Measurements from ENCODE around the gene ABCB11. TPM values are rescaled to one million over a fixed set of nuclear protein-coding genes. Genes with fewer than 3 reads are reported as not detected.

Gene ABCB11
- total RNA-seq, 1 experiment from 2014 or later: not detected

GRCh38 chr2:169009865-169010579, 21.1 kb downstream of the ABCB11 start:
- DNase-seq (ENCODE audit: low read depth): no peak

- no peak for DNase-seq (ENCODE audit: low read depth)
Observed at GRCh38 chr2:169007941-169008340, 23.2 kb downstream of the ABCB11 start.

GRCh38 chr2:169007356-169007755, 23.8 kb downstream of the ABCB11 start:
- no peak for DNase-seq (ENCODE audit: low read depth)

GRCh38 chr2:169006665-169007064, 24.5 kb downstream of the ABCB11 start:
- DNase-seq (ENCODE audit: low read depth): no peak

- DNase-seq (ENCODE audit: low read depth): no peak
Observed at GRCh38 chr2:169005994-169006393, 25.1 kb downstream of the ABCB11 start.

- no peak for DNase-seq (ENCODE audit: low read depth)
Observed at GRCh38 chr2:169005080-169005598, 26.0 kb downstream of the ABCB11 start.

GRCh38 chr2:169002161-169002738, 28.9 kb downstream of the ABCB11 start:
- no peak for DNase-seq (ENCODE audit: low read depth)

GRCh38 chr2:169001116-169001815, 29.9 kb downstream of the ABCB11 start:
- DNase-seq (ENCODE audit: low read depth): peak; percentile 35

GRCh38 chr2:168999668-169000213, 31.4 kb downstream of the ABCB11 start:
- DNase-seq (ENCODE audit: low read depth): no peak

- DNase-seq (ENCODE audit: low read depth): no peak
Observed at GRCh38 chr2:168998609-168999211, 32.4 kb downstream of the ABCB11 start.

- no peak for DNase-seq (ENCODE audit: low read depth)
Observed at GRCh38 chr2:168997794-168998193, 33.3 kb downstream of the ABCB11 start.

- no peak for DNase-seq (ENCODE audit: low read depth)
Observed at GRCh38 chr2:168997118-168997521, 34.0 kb downstream of the ABCB11 start.

- no peak for DNase-seq (ENCODE audit: low read depth)
Observed at GRCh38 chr2:168995744-168996143, 35.4 kb downstream of the ABCB11 start.

- no peak for DNase-seq (ENCODE audit: low read depth)
Observed at GRCh38 chr2:168993538-168993937, 37.6 kb downstream of the ABCB11 start.

- no peak for DNase-seq (ENCODE audit: low read depth)
Observed at GRCh38 chr2:168992591-168993349, 38.4 kb downstream of the ABCB11 start.

GRCh38 chr2:168992026-168992425, 39.1 kb downstream of the ABCB11 start:
- no peak for DNase-seq (ENCODE audit: low read depth)

GRCh38 chr2:168988755-168989154, 42.4 kb downstream of the ABCB11 start:
- DNase-seq (ENCODE audit: low read depth): no peak

GRCh38 chr2:168986398-168986943, 44.7 kb downstream of the ABCB11 start:
- no peak for DNase-seq (ENCODE audit: low read depth)

- DNase-seq (ENCODE audit: low read depth): no peak
Observed at GRCh38 chr2:168981651-168982050, 49.5 kb downstream of the ABCB11 start.

GRCh38 chr2:168978461-168978861, 52.7 kb downstream of the ABCB11 start:
- peak; percentile 22 for DNase-seq (ENCODE audit: low read depth)

- DNase-seq (ENCODE audit: low read depth): no peak
Observed at GRCh38 chr2:168977608-168978007, 53.5 kb downstream of the ABCB11 start.

Measured in Daoy (cell line).